HG03097 (cell line): ENCODE data around the gene VSTM2B.

Experiments used
- ATAC-seq: cut with Tn5 transposase; IDR thresholded peaks from one replicate; pipeline ENCODE4 v1.9.1; 2021; ENCODE audit not compliant: unreplicated experiment, low FRiP score

Gene VSTM2B

DNA sequence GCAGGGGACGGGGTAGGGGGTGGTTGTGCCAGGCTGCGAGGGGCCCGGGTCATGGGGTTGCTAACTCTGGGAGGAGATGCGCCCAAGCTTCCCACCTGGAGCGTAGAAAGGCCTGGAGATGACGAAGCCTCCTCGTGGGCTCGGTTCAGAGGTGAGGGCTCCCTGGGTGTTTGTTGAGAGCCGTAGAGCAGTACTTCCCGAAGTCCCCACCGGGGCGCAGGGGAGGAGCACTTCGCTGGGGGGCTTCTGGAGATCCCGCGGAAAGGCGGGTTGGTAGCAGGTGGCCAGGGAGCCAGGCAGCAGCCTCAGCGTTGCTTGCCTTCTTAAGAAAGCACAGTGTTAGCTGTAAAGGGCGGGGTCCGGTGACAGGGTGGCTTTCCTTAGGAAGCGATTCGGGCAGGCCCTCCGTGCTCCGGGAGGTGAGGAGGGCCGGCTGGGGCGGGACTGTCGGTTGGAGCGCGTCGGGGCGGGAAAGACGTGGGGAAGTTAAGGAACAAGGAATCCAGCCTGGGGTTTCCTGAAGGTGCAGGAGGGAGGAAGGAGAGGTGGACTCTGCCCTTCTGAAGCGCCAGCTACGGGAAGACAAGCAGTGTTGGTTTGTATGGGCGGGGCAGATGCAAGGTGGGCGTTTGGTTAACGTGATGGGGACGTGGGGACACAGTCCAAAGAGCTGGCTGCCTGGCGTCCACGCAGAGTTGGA is 3.3 kb downstream of the VSTM2B start:
- no peak for ATAC-seq

- ATAC-seq = no peak
Observed at GRCh38 chr19:29529646-29530539, 4.1 kb downstream of the VSTM2B start.

DNA sequence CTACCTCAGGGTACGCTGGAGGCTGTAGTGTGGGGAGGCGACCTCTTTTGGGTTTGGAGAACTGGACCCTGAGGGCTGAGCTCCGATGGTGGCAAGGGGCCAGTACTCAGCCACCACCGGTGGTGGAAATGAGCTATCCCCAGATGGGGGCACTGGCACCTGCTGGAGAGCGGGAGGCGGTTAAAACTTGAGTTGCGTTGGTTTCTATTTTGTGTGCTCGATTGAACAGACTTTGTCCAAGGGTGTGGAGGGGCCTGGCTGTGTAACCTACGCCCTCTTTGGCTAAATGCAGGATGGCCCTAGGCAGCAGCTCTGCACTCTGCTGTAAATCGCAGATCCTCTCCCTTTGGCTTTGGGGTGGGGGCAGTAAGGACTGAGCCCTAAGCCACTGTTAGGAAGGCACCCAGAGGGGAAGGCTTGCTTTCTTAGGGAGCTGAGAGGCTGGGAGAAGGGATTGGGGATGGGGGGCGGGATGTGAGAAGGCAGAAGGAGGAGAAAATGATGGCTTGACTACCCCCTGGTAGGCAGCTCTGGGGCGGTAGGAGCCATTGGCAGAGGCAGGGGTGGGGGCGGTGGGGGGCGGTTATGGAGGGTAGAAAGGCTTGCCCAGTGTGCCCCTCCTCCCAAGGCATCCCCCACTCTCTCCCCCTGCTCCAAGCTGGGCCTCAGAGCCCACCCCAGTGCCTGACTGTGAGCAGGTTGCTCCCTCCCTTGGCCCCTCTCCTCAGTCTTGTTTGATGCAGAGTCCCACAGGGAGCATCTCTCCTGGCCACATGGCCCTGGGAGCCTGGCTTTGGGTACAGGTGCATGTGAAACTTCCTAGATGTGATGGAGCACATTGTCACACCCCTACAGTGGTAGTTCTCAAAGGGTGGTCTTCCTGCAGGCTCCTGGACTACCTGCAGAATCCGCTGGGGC is 5.0 kb downstream of the VSTM2B start:
- ATAC-seq = no peak

DNA sequence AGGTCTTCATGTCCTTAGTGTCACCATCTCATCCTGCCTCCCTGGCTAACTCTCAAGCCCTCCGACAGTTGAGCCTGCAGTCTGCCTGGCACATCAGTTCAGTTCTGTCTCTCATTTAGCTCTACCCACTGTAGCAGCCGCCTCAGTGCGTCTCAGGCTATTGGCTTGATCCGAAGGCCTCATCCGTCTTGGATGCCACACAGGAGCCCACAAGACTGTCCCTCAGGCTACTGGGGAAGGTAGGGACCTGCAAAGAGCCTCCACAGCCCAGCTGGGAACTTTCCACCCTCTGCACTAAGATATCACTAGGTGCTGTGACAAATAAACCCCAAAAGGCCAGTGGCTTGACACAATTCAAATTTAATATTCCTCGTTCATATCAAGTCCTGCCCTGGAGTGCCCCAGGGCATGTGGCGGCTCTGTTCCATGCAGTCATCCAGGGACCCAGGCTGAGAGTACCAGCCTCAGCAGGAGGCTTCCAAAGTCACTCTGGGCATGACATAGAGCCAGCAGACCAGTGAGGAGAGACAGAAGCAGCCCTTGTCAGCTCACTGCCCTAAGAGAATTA is 5.7 kb downstream of the VSTM2B start:
- no peak for ATAC-seq

GRCh38 chr19:29532097-29532496 is 6.3 kb downstream of the VSTM2B start:
- no peak for ATAC-seq

GRCh38 chr19:29532956-29533355 is 7.2 kb downstream of the VSTM2B start:
- ATAC-seq = no peak

DNA sequence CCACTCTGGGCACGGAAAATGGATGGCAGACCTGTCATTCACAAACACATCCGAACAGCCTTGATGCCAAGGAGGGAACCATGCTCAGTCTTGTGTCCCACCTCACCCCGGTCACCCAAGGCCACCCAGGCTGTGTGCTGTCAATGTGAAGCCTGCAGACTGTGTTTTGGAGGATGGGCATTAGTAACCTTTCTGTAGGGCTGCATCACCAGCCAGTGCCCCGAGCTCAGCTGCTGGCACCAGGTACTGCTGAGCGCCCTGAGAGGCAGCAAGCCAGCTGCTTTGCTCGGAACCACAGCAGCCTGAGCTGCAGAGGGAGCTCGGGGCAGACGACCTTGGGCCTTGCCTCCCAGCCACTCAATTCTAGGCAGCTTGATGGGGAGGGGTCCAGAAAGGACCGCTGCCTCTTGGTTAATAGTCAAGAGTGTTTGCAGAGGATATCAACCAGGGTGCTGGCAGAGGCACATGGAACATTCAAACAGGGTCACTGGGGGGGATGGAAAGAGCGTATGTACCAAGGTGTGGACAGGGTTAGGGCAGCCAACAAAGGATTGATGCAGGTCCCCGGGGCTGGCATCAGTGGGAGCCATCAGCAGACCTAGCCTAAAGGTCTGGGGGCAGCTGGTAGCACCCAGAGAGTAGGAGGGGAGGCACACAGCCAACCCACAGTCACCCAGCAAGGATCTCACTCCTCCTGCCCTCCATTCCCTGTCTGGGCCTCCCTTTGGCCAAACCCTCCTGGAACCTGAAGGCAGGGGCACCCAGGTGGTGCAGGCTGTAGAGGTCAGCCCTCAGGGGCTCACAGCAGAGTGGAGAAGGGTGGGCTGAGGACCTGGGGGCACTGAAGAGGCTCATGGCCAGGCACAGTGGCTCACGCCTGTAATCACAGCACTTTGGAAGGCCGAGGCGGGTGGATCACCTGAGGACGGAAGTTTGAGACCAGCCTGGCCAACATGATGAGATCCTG is 8.1 kb downstream of the VSTM2B start:
- no peak for ATAC-seq

- no peak for ATAC-seq
Observed at GRCh38 chr19:29535214-29535831, 9.5 kb downstream of the VSTM2B start.

GRCh38 chr19:29535984-29536508 is 10.3 kb downstream of the VSTM2B start:
- no peak for ATAC-seq

DNA sequence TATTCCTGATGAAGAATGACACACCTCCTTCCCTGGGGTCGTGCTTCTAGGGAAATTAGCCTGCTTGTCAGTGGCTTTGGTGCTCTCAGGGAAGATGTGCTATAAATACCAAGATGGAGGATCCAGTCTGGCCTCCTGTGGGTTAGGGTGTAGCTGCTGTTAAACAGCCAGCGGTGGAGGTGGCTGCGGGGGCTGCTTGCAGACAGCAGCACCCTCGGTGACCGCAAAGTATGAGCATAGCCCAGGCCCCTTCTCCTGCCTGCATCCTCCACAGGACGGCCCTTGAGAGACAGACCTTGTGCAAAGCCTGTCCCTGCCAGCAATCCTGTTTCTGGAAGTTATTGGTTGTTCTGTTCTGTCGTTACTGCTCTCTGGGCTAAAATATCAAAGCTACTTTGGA is 11.4 kb downstream of the VSTM2B start:
- no peak for ATAC-seq

GRCh38 chr19:29537601-29538000 is 11.8 kb downstream of the VSTM2B start:
- ATAC-seq = no peak

- no peak for ATAC-seq
Observed at GRCh38 chr19:29538146-29538545, 12.4 kb downstream of the VSTM2B start.

- no peak for ATAC-seq
Observed at GRCh38 chr19:29538651-29539050, 12.9 kb downstream of the VSTM2B start.

GRCh38 chr19:29539131-29539530 is 13.3 kb downstream of the VSTM2B start:
- ATAC-seq = no peak

GRCh38 chr19:29539670-29540069 is 13.9 kb downstream of the VSTM2B start:
- ATAC-seq = no peak

DNA sequence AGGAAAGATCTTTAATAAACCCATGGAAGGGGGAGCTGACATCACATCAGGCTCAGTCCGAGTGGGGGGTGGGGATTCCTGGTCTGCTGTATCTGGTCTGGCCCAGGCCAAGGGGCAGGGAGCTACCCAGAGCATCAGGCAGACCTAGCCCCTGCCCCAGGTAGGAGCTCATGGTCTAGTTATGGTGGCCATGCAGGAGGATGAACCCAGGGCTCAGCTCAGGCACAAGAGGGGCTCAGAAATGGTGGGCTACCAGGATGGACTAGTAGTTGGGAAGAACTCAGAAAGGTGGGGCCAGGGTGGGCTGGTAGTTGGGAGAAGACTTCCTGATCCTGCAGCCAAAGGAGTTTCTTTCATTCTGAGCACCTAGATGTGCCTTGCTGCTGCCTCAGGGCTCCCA is 14.3 kb downstream of the VSTM2B start:
- ATAC-seq = no peak

DNA sequence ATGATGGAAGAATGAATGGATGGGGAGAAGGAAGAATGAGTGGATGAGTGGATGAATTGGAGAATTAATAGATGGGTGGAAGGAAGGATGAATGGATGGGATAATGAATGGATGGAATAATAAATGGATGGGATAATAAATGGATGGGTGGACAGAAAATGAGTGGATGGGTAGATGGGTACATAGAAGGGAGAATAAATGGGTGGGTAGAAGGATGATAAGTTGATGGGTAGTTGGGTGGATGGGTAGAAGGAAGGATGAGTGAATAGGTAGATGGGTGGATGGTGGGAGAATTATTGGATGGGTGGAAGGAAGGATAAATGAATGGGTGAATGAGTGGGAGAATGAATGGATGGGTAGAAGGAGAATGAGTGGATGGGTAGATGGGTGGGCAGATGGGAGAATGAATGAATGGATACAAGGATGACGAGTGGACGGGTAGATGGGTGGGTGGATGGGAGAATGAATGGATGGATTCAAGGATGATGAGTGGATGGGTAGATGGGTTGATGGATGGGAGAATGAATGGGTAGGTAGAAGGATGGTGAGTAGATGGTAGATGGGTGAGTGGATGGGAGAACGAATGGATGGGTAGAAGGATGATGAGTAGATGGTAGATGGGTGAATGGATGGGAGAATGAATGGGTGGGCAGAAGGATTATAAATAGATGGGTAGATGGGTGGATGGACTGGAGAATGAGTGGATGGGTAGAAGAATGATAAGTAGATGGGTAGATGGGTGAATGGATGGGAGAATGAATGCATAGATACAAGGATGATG is 15.9 kb downstream of the VSTM2B start:
- ATAC-seq = no peak

- ATAC-seq = no peak
Observed at GRCh38 chr19:29542327-29542726, 16.5 kb downstream of the VSTM2B start.
